Measurements from ENCODE around the gene OR6S1.

GRCh38 chr14:20645481-20645880 lies 4.0 kb upstream of the OR6S1 start:
- TF ChIP-seq EZH2 (IDR thresholded peaks at IDR 0.05; ENCODE audit: low read depth, low read length, severe bottlenecking) (no peak), EP300 (IDR thresholded peaks at IDR 0.05; ENCODE audit: borderline replicate concordance in 1 of 2, low read depth in 2 of 2, low read length in 2 of 2) (no peak), CTCF (IDR thresholded peaks at IDR 0.05; ENCODE audit: control extremely low read depth in 1 of 3, insufficient read depth in 1 of 3, low read depth in 1 of 3, low read length in 3 of 3) (no peak), POLR2AphosphoS5 (IDR thresholded peaks at IDR 0.05; ENCODE audit: low read depth, low read length) (no peak), EGR1 (IDR thresholded peaks at IDR 0.05; ENCODE audit: borderline replicate concordance, low read depth, low read length) (no peak), ATF3 (IDR thresholded peaks at IDR 0.05; ENCODE audit: insufficient read depth, low read depth, low read length) (no peak), SUZ12 (IDR thresholded peaks at IDR 0.05; ENCODE audit: low read length) (no peak)
